GM13976 (cell line): ENCODE results near the gene SETD7.

Experiments used
- DNase-seq: peaks from one replicate; pipeline ENCODE4 v3.0.0; 2012; ENCODE audit warnings: low spot score
- CTCF ChIP-seq: IDR thresholded peaks from 2 replicates; pipeline ENCODE4 v1.5.1; 2012; ENCODE audit warnings: borderline replicate concordance, mild to moderate bottlenecking; ENCODE audit not compliant: insufficient read depth; ENCODE audit errors: extremely low read depth, missing control alignments, control extremely low read depth
- in situ Hi-C: fragments of 300-500 bp; cut with MboI; formaldehyde crosslinking; loops from one replicate; pipeline ENCODE4 v1.12.0; 2022; ENCODE audit warnings: low sequenced_read_pairs, mixed read lengths, inconsistent platforms; ENCODE audit not compliant: unreplicated experiment

Gene SETD7

DNA sequence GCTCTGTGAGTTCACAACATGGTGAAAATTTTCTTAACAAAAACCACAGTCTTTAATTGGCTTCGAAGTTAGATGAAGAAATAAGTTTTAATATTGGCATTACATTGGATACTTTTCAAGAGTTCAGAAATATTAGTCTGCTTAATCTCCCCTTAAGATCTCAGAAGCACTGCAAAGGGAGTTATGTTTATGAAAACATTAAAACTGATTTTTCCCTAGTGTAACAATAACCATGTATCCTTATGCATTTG lies 1.5 kb downstream of the SETD7 start:
- in situ Hi-C loops = no loop called here
- no peak for DNase-seq
- no peak for TF ChIP-seq CTCF

- no peak for DNase-seq
- no peak for TF ChIP-seq CTCF
- in situ Hi-C loops = no loop called here
These were observed 2.0 kb downstream of the SETD7 start for GRCh38 chr4:139553751-139554641.

- no peak for TF ChIP-seq CTCF
- DNase-seq = no peak
- in situ Hi-C loops = no loop called here
These were observed 3.3 kb downstream of the SETD7 start for GRCh38 chr4:139552517-139553307.

DNA sequence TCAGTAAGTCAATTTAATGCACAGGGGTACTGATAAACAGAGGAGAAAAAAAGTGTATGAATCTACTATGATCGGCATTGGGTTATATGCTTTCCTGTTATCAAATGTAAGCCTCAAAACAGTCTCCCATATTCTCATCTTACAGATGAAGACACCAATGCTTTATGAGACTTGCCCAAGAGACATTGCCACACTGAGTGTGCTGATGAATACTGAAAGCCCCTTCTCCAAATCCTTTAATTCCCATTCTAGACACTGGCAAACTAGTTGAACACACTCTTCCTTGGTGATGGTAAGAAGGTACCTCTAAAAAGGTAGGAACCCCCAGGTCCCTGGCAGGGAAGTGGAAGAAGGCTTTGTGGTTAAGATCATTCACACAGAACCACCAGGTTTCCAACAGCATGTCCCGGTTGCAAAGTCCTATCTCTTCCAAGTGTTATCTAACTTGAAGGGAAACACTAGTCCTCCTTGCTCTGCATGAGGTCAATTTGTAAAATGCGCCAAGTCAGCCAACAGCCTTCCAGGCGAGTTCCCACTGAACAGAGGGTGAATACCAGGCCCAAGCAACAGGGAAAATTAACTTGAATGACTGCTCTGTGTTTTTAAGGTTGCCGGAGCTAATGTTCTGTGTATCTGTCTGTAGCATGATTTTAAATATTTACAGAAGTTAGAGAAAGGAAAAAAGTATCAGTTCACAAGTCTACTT lies 5.1 kb downstream of the SETD7 start:
- in situ Hi-C loops = no loop called here
- no peak for TF ChIP-seq CTCF
- DNase-seq = no peak

- in situ Hi-C loops = no loop called here
- no peak for DNase-seq
- TF ChIP-seq CTCF = no peak
These were observed 8.0 kb downstream of the SETD7 start for GRCh38 chr4:139547979-139548378.

GRCh38 chr4:139540632-139541031 lies 15.4 kb downstream of the SETD7 start:
- no peak for DNase-seq
- TF ChIP-seq CTCF = no peak
- in situ Hi-C loops = no loop called here
